A549 (cell line): ENCODE measurements around the gene GPRC6A. TPM values are rescaled to one million over a fixed set of nuclear protein-coding genes. Genes with fewer than 3 reads are reported as not detected.
A peak's percentile ranks its signal among the peaks of the same experiment; 100 is the strongest.

ENCODE experiments used
- ATAC-seq, 2 experiments: fragments of 200-7000 bp in 1 of 2; fragments of >200 bp in 1 of 2; cut with Nextera tagmentation in 1 of 2; cut with Tn5 transposase in 1 of 2; 3 replicates each; pipeline versions ENCODE4 v1.8.0 to v1.9.1; 2018 to 2020; ENCODE audit warnings: mild to moderate bottlenecking in 1 of 2, moderate library complexity in 1 of 2
- CTCF ChIA-PET: fragments of 300-600 bp; sonication (Branson Sonifier 250); formaldehyde crosslinking; extraction: SDS; loops from one replicate; lab custom pipeline; 2021; ENCODE audit warnings: antibody characterized with exemption, inconsistent platforms; lab: Yijun Ruan, JAX
- POLR2A ChIA-PET: fragments of 350-600 bp; formaldehyde crosslinking; extraction: SDS; loops from one replicate; lab custom pipeline; 2021; ENCODE audit warnings: antibody characterized with exemption, inconsistent platforms; lab: Yijun Ruan, JAX
- DNase-seq, 2 experiments: peaks; one replicate each; pipeline versions ENCODE4 v3.0.0 to v3.0.0-alpha.2; 2011 to 2016; ENCODE audit warnings: low read depth in 1 of 2, low spot score in 1 of 2
- FAIRE-seq: peaks from 2 replicates; lab custom pipeline; 2011; peaks lifted over from hg19 to GRCh38; lab: Jason Lieb, UNC
- H3K27ac ChIP-seq, 2 experiments: fragments of >200 bp; sonication (Bioruptor Twin); formaldehyde crosslinking; 3 replicates each; pipeline ENCODE4 v1.5.1; 2016 to 2017
- H3K4me1 ChIP-seq: fragments of >200 bp; sonication (Bioruptor Twin); formaldehyde crosslinking; 3 replicates; pipeline ENCODE4 v1.6.1; 2016
- H3K4me2 ChIP-seq: fragments of >200 bp; sonication (Bioruptor Twin); formaldehyde crosslinking; 3 replicates; pipeline ENCODE4 v1.6.1; 2016
- H3K4me3 ChIP-seq: fragments of >200 bp; sonication (Bioruptor Twin); formaldehyde crosslinking; 3 replicates; pipeline ENCODE4 v1.5.1; 2016
- H3K9me3 ChIP-seq: fragments of >200 bp; sonication (Bioruptor Twin); formaldehyde crosslinking; 3 replicates; pipeline ENCODE4 v1.6.1; 2016
- ATOH8 ChIP-seq: fragments of 250-450 bp; sonication (Bioruptor Pico); IDR thresholded peaks from 2 replicates; pipeline ENCODE4 v1.5.0; 2020; ENCODE audit warnings: low read depth, mild to moderate bottlenecking, moderate library complexity
- BCL3 ChIP-seq: fragments of >200 bp; sonication (Bioruptor Twin); formaldehyde crosslinking; IDR thresholded peaks from 3 replicates; pipeline ENCODE4 v1.6.1; 2016
- BHLHE40 ChIP-seq: IDR thresholded peaks from 2 replicates; pipeline ENCODE4 v1.6.1; 2012; ENCODE audit warnings: low read depth, low read length, inconsistent platforms
- CEBPB ChIP-seq, 2 experiments: fragments of >200 bp in 1 of 2; sonication (Bioruptor Twin) in 1 of 2; formaldehyde crosslinking in 1 of 2; IDR thresholded peaks; 2 replicates each; pipeline ENCODE4 v1.6.1; 2012 to 2016
- CTCF ChIP-seq: fragments of >200 bp; sonication (Bioruptor Twin); formaldehyde crosslinking; IDR thresholded peaks from 3 replicates; pipeline ENCODE4 v1.5.1; 2016
- ELK1 ChIP-seq: fragments of 150-350 bp; IDR thresholded peaks from 2 replicates; pipeline ENCODE4 v1.6.1; 2014; ENCODE audit warnings: low read depth, mild to moderate bottlenecking, low read length
- EP300 ChIP-seq, 2 experiments: fragments of >200 bp; sonication (Bioruptor Twin); formaldehyde crosslinking; IDR thresholded peaks; 2 replicates in 1 of 2; 3 replicates in 1 of 2; pipeline ENCODE4 v1.6.1; 2016 to 2017
- FOSB ChIP-seq: fragments of 250-450 bp; sonication (Bioruptor Pico); IDR thresholded peaks from 2 replicates; pipeline ENCODE4 v1.5.0; 2020; ENCODE audit warnings: mild to moderate bottlenecking, moderate library complexity
- FOSL2 ChIP-seq, 2 experiments: fragments of 450-650 bp in 1 of 2; fragments of >200 bp in 1 of 2; sonication (Bioruptor Twin) in 1 of 2; formaldehyde crosslinking; IDR thresholded peaks; 2 replicates each; pipeline versions ENCODE4 v1.5.0 to v1.6.1; 2016 to 2020; ENCODE audit warnings: mild to moderate bottlenecking in 1 of 2, moderate library complexity in 1 of 2
- FOXS1 ChIP-seq: fragments of 250-450 bp; sonication (Bioruptor Pico); IDR thresholded peaks from 2 replicates; pipeline ENCODE4 v1.5.0; 2020; ENCODE audit warnings: mild to moderate bottlenecking, moderate library complexity
- GATA3 ChIP-seq: IDR thresholded peaks from 2 replicates; pipeline ENCODE4 v1.6.1; 2012; ENCODE audit warnings: borderline replicate concordance
- HOXA7 ChIP-seq: fragments of 250-450 bp; sonication (Bioruptor Pico); IDR thresholded peaks from 2 replicates; pipeline ENCODE4 v1.5.0; 2020; ENCODE audit warnings: mild to moderate bottlenecking, moderate library complexity
- HOXB13 ChIP-seq: fragments of 250-450 bp; sonication (Bioruptor Pico); IDR thresholded peaks from 2 replicates; pipeline ENCODE4 v1.5.0; 2020; ENCODE audit warnings: low read depth, mild to moderate bottlenecking, moderate library complexity
- HOXB5 ChIP-seq: fragments of 250-450 bp; sonication (Bioruptor Pico); IDR thresholded peaks from 2 replicates; pipeline ENCODE4 v1.5.0; 2020; ENCODE audit warnings: mild to moderate bottlenecking, moderate library complexity
- JUNB ChIP-seq: fragments of >200 bp; sonication (Bioruptor Twin); formaldehyde crosslinking; IDR thresholded peaks from 2 replicates; pipeline ENCODE4 v1.6.1; 2016
- MAX ChIP-seq: IDR thresholded peaks from 2 replicates; pipeline ENCODE4 v1.6.1; 2012
- MYC ChIP-seq: IDR thresholded peaks from 2 replicates; pipeline ENCODE4 v1.6.1; 2012; ENCODE audit warnings: mild to moderate bottlenecking, inconsistent platforms, low read length, improper control_type of control experiment, borderline replicate concordance
- NPAS2 ChIP-seq: fragments of 250-450 bp; sonication (Bioruptor Pico); IDR thresholded peaks from 2 replicates; pipeline ENCODE4 v1.8.0; 2022; ENCODE audit warnings: mild to moderate bottlenecking, moderate library complexity, borderline replicate concordance
- NR3C1 ChIP-seq: fragments of >200 bp; sonication (Bioruptor Twin); formaldehyde crosslinking; IDR thresholded peaks from 3 replicates; pipeline ENCODE4 v1.6.1; 2017
- PHF8 ChIP-seq: fragments of 200-600 bp; sonication (generic); IDR thresholded peaks from 2 replicates; pipeline ENCODE4 v1.6.1; 2016; ENCODE audit warnings: low read depth, mild to moderate bottlenecking, antibody characterized with exemption, moderate library complexity, borderline replicate concordance
- POLR2AphosphoS2 ChIP-seq: conservative IDR thresholded peaks from 2 replicates; pipeline ENCODE4 v1.6.1; 2012; ENCODE audit warnings: low read length, improper control_type of control experiment, inconsistent platforms
- RAD21 ChIP-seq, 2 experiments: fragments of >200 bp in 1 of 2; sonication (Bioruptor Twin) in 1 of 2; formaldehyde crosslinking in 1 of 2; IDR thresholded peaks in 1 of 2; conservative IDR thresholded peaks in 1 of 2; 2 replicates in 1 of 2; 3 replicates in 1 of 2; pipeline ENCODE4 v1.6.1; 2012 to 2018; ENCODE audit warnings: inconsistent platforms in 1 of 2
- RARB ChIP-seq: fragments of 250-450 bp; sonication (Bioruptor Pico); IDR thresholded peaks from 2 replicates; pipeline ENCODE4 v1.8.0; 2021; ENCODE audit warnings: mild to moderate bottlenecking, moderate library complexity
- RCOR1 ChIP-seq: fragments of 150-350 bp; IDR thresholded peaks from 2 replicates; pipeline ENCODE4 v1.6.1; 2014; ENCODE audit warnings: antibody characterized with exemption, low read length, low read depth
- RNF2 ChIP-seq: fragments of 200-600 bp; sonication (generic); IDR thresholded peaks from 2 replicates; pipeline ENCODE4 v1.6.1; 2016; ENCODE audit warnings: low read depth, mild to moderate bottlenecking, antibody characterized with exemption, moderate library complexity, borderline replicate concordance
- SMC3 ChIP-seq: fragments of >200 bp; sonication (Bioruptor Twin); formaldehyde crosslinking; IDR thresholded peaks from 3 replicates; pipeline ENCODE4 v1.6.1; 2018; ENCODE audit warnings: inconsistent platforms
- SREBF2 ChIP-seq: fragments of 450-650 bp; IDR thresholded peaks from 2 replicates; pipeline ENCODE4 v1.6.1; 2014; ENCODE audit warnings: mild to moderate bottlenecking, moderate library complexity
- ZC3H11A ChIP-seq: fragments of 450-650 bp; IDR thresholded peaks from 2 replicates; pipeline ENCODE4 v1.6.1; 2014; ENCODE audit warnings: antibody characterized with exemption, mild to moderate bottlenecking
- WGBS: methylation state at CpG from one replicate; pipeline ENCODE4 v1.1.6; 2017; ENCODE audit errors: missing lambda C conversion rate; 5-methylcytosine and 5-hydroxymethylcytosine counted together
- polyA plus RNA-seq, 4 experiments: library from polyadenylated mRNA; depleted of rRNA in 3 of 4; stranded (reverse); fragments of >200 nt; fragmentation: RNase III in 1 of 4; extraction: RNeasy Plus Mini Kit Qiagen cat#74134 plus additional on column Dnase treatment in 1 of 4; gene quantifications; 2 replicates in 3 of 4; 3 replicates in 1 of 4; pipeline ENCODE4 v1.2.3, GENCODE V29; 2011 to 2017

The GPRC6A gene
- polyA plus RNA-seq, 2 of the 4 experiments (the other 2 are of a cell fraction): not detected

- CTCF ChIA-PET: no interaction called here
- WGBS: 32% methylated on average over 3 of the region's 3 CpGs
- FAIRE-seq (no peak), DNase-seq (no peak), ATAC-seq (no peak)
- POLR2A ChIA-PET: no interaction called here
- no peaks in the 10 kb centered on the region for H3K4me1 ChIP-seq
- H3K9me3 ChIP-seq: no peaks in the 10 kb centered on the region
- no peak overlapping the region for H3K27ac ChIP-seq
- no peak overlapping the region for H3K4me3 ChIP-seq
- no peak overlapping the region for H3K4me2 ChIP-seq
- TF ChIP-seq PHF8: no peak
- TF ChIP-seq, all 56 proteins: peak for 0
Measured at GRCh38 chr6:116793224-116793623, 35.7 kb downstream of the GPRC6A start.

- ChIA-PET POLR2A (no interaction called here), CTCF (no interaction called here)
- no peaks in the 10 kb centered on the region for H3K4me1 ChIP-seq
- H3K4me2 ChIP-seq: no peak overlapping the region
- no peak for ATAC-seq
- H3K9me3 ChIP-seq: no peaks in the 10 kb centered on the region
- no peak for FAIRE-seq
- TF ChIP-seq PHF8 (no peak), MAX (no peak), POLR2AphosphoS2 (no peak), RCOR1 (no peak), CEBPB (IDR thresholded peaks at IDR 0.05) (no peak), EP300 (IDR thresholded peaks at IDR 0.05) (no peak), ATOH8 (CRISPR knock-in tag) (no peak), BCL3 (no peak), FOXS1 (CRISPR knock-in tag) (no peak), ZC3H11A (no peak), HOXB5 (no peak), RARB (CRISPR knock-in tag) (no peak), HOXA7 (no peak)
- no peak for DNase-seq
- no peak overlapping the region for H3K4me3 ChIP-seq
- WGBS: 35% methylated on average over 5 of the region's 5 CpGs
- no peak overlapping the region for H3K27ac ChIP-seq
Measured at GRCh38 chr6:116783852-116784251, 45.0 kb downstream of the GPRC6A start.

GRCh38 chr6:116779573-116780164, 49.2 kb downstream of the GPRC6A start:
- POLR2A ChIA-PET: no interaction called here
- ATAC-seq (peak in 1 of 2 experiments; percentile 73; a peak in 4 of 6 replicates), DNase-seq (peak; percentile 6 to 37), FAIRE-seq (no peak)
- Histone ChIP-seq H3K4me3 (no peak overlapping the region), H3K27ac (no peak overlapping the region), H3K9me3 (no peaks in the 10 kb centered on the region), H3K4me1 (no peaks in the 10 kb centered on the region), H3K4me2 (peak overlapping the region; percentile 63)
- WGBS: 13% methylated on average over 13 of the region's 13 CpGs
- CTCF ChIA-PET: interaction anchor here (0.7 to 3.1 kb wide), 7 partner anchors 9 to 72 kb away, joined by 3 to 12 read pairs (median 4); no protein-coding TSS in a partner anchor
- TF ChIP-seq RAD21 (conservative IDR thresholded peaks at IDR 0.05 in 1 of 2, IDR thresholded peaks at IDR 0.05 in 1 of 2) (peak; percentile 31 to 48; a peak in 3 of 5 replicates), HOXA7 (no peak), HOXB13 (CRISPR knock-in tag) (no peak), ELK1 (no peak), RNF2 (no peak), SMC3 (peak; percentile 59), CTCF (peak; percentile 57), MYC (no peak), NR3C1 (no peak), FOSB (CRISPR knock-in tag) (no peak), FOSL2 (IDR thresholded peaks at IDR 0.05) (no peak), FOSL2 (CRISPR knock-in tag; IDR thresholded peaks at IDR 0.05) (no peak), POLR2AphosphoS2 (no peak), NPAS2 (CRISPR knock-in tag) (no peak), JUNB (no peak), EP300 (IDR thresholded peaks at IDR 0.05) (no peak), SREBF2 (no peak), BHLHE40 (no peak), GATA3 (no peak)
